Measurements from ENCODE around the gene SOX21.

SOX21 gene

GRCh38 chr13:94702181-94703041, 9.9 kb downstream of the SOX21 start:
- in situ Hi-C loops (cut with HindIII; ENCODE audit: low sequenced_read_pairs) = no loop called here

DNA sequence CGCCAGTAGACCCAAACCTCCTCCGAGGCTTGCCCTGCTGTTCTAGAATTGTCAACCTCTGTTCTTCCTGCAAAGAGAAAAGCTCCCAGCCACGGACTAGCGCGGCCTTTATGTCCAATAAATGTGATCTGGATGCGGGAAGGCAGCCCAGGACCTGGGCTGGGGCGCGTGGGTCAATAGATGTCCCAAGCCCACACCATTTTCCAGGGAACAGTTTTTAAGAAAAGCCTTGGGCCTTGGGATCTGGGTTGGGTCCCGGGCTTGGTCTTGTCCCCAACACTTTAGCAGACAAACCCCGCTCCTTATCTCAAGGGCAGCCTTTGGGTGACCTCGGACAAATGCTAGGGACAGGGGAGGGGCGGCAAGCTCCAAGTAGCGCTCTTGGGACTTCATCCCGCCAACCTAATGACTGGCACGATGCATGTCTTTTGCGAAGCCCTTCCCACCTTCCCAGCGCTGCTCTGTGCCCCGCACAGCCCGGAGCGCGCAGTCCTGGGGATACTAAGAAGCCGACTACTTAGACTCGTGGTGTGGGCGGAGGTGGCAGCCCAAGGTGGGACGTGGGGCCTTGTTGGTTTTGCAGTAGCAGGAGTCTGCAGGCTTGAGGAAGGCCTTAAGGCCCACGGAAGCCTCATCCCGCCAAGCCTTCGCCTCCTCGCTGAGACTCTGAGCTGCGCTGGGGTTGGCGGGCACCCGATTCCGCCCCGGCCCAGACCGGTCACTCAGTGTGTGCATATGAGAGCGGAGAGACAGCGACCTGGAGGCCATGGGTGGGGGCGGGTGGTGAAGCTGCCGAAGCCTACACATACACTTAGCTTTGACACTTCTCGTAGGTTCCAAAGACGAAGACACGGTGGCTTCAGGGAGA, 10.8 kb downstream of the SOX21 start:
- no peak overlapping the region for H3K4me3 ChIP-seq (ENCODE audit: low read depth, low read length)
- TF ChIP-seq, protein P1, sequence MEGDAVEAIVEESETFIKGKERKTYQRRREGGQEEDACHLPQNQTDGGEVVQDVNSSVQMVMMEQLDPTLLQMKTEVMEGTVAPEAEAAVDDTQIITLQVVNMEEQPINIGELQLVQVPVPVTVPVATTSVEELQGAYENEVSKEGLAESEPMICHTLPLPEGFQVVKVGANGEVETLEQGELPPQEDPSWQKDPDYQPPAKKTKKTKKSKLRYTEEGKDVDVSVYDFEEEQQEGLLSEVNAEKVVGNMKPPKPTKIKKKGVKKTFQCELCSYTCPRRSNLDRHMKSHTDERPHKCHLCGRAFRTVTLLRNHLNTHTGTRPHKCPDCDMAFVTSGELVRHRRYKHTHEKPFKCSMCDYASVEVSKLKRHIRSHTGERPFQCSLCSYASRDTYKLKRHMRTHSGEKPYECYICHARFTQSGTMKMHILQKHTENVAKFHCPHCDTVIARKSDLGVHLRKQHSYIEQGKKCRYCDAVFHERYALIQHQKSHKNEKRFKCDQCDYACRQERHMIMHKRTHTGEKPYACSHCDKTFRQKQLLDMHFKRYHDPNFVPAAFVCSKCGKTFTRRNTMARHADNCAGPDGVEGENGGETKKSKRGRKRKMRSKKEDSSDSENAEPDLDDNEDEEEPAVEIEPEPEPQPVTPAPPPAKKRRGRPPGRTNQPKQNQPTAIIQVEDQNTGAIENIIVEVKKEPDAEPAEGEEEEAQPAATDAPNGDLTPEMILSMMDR (IDR thresholded peaks at IDR 0.05; ENCODE audit: low read depth, low read length, missing control alignments) = no peak
- no peak for DNase-seq (ENCODE audit: low read depth)
- in situ Hi-C loops (cut with HindIII; ENCODE audit: low sequenced_read_pairs) = no loop called here

More at GRCh38 chr13:94702181-94703041, 9.9 kb downstream of the SOX21 start:
- TF ChIP-seq, protein P1 (IDR thresholded peaks at IDR 0.05; ENCODE audit: low read depth, low read length, missing control alignments) = no peak
- no peak overlapping the region for H3K4me3 ChIP-seq (ENCODE audit: low read depth, low read length)
- no peak for DNase-seq (ENCODE audit: low read depth)

DNA sequence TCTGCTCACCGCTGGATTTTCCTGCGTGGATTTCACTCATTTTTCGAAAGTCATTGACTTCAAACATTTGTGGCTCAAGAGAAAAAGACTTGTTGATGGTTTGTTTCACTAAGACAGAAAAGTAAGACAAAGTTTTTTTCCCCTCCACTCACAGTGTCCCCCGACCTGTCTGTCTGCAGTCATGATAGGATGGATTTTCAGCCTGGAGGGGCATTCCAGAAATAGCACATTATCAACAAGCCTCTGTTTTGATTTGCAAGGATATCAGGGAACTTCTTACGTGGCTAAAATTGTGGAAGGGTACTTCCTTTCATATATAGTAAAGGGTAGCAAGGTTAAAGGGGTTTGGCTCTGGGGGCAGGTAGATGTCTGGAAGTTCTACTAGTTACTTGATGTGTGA, 11.8 kb downstream of the SOX21 start:
- in situ Hi-C loops (cut with HindIII; ENCODE audit: low sequenced_read_pairs) = no loop called here
- TF ChIP-seq, protein P1 (IDR thresholded peaks at IDR 0.05; ENCODE audit: low read depth, low read length, missing control alignments) = no peak
- no peak for DNase-seq (ENCODE audit: low read depth)
- no peak overlapping the region for H3K4me3 ChIP-seq (ENCODE audit: low read depth, low read length)

GRCh38 chr13:94700051-94700535, 12.3 kb downstream of the SOX21 start:
- no peak for DNase-seq (ENCODE audit: low read depth)
- no peak overlapping the region for H3K4me3 ChIP-seq (ENCODE audit: low read depth, low read length)
- TF ChIP-seq, protein P1 (IDR thresholded peaks at IDR 0.05; ENCODE audit: low read depth, low read length, missing control alignments) = no peak
- in situ Hi-C loops (cut with HindIII; ENCODE audit: low sequenced_read_pairs) = no loop called here

GRCh38 chr13:94696171-94696570, 16.2 kb downstream of the SOX21 start:
- in situ Hi-C loops (cut with HindIII; ENCODE audit: low sequenced_read_pairs) = no loop called here
- H3K4me3 ChIP-seq (ENCODE audit: low read depth, low read length) = no peak overlapping the region
- no peak for DNase-seq (ENCODE audit: low read depth)
- TF ChIP-seq, protein P1 (IDR thresholded peaks at IDR 0.05; ENCODE audit: low read depth, low read length, missing control alignments) = no peak

GRCh38 chr13:94692030-94692429, 20.3 kb downstream of the SOX21 start:
- TF ChIP-seq, protein P1 (IDR thresholded peaks at IDR 0.05; ENCODE audit: low read depth, low read length, missing control alignments) = no peak
- no peak for DNase-seq (ENCODE audit: low read depth)
- in situ Hi-C loops (cut with HindIII; ENCODE audit: low sequenced_read_pairs) = no loop called here

More at GRCh38 chr13:94692030-94692429, 20.3 kb downstream of the SOX21 start:
- H3K4me3 ChIP-seq (ENCODE audit: low read depth, low read length) = no peak overlapping the region
